Hematopoietic multipotent progenitor cell treated with erythropoietin and hydrocortisone succinate and interleukin-3 and kit ligand, for 4 days (in vitro differentiated cells): Measurements from ENCODE around the gene APOBEC3B.
"Not testable (repeated sequence)": the region's sequence is repeated elsewhere in the genome, so short reads cannot be mapped to it uniquely, and the experiment has no call there.

Source experiments
- DNase-seq: peaks from one replicate; pipeline ENCODE4 v3.0.0-alpha.2; 2015

The APOBEC3B gene

DNA sequence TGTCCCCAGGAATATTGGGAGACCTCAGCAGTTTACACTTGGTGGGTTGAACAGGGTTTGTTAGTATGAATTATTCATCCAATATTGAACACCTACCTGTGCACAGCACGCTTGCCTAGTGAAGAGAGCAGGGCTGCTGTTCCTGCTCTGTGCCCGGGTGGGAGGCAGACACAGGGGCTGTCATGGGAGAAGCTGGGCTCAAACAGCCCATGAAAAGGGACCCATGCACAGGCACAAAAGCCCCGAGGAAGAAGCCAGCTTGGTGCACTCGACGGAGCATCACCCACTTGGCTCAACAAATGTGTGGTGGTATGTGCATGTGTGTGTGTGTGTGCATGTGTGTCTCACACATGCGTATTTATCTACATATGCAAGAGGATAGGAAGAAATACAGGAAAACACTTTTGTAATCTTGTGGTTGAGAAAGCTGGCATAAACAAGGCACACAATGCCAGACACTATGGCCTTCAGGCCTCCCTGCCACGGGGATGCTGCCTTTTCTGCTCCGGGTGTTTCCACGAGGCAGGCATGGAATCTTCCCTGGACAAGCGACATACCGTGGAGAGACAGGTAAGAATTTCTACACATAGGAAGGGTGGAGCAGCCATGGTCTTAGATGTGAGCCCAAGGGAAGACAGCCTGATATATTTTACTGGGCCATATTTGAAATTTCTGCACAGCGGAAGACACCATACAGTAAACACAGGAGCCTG, 29.7 kb upstream of the APOBEC3B start:
- DNase-seq = peak; percentile 49

DNA sequence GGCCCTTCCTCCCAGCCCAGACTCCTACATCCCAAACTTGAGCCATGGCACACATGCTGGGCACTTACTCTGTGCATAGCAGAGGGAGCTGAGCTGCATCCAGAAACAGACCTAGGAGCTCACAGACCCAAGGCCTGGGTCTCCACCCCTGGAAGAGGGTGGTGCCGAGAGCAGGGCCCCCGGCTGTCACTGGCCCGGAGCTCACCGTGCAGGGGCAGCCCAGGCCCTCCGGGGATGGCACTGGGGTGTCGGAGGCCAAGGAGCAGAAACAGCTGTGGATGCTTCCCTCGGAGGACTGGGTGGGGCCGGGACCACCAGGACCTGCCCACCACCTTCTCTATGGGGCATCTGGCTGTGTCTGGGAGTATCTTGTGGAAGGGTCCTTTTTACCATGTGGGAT, 29.1 kb upstream of the APOBEC3B start:
- DNase-seq = no peak

GRCh38 chr22:38953577-38954413, 28.4 kb upstream of the APOBEC3B start:
- peak; percentile 47 for DNase-seq

GRCh38 chr22:38954414-38955043, 27.6 kb upstream of the APOBEC3B start:
- DNase-seq = no peak

GRCh38 chr22:38955250-38955905, 26.8 kb upstream of the APOBEC3B start:
- DNase-seq = no peak

DNA sequence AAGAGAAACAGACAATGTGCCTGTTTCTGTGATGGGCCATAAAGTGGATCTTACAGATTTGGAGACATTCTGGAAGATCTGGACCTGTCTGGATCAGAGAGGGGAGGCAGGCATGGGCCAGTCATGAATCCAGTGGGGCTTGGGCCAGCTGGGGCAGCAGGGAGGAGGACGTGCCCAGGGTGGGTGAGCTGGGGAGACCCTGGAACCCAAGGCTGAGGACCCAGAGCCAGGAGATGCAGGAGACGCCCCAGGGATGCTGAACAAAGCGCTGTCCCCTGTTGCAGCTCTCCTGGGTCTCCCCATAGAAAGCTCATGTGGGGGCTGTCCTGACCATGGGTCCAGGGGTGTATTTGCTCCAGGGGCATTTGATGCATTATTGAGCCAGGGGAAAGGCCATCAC, 26.2 kb upstream of the APOBEC3B start:
- no peak for DNase-seq

- DNase-seq = no peak
Observed at GRCh38 chr22:38956551-38956950, 25.6 kb upstream of the APOBEC3B start.

- peak; percentile 74 for DNase-seq
Observed at GRCh38 chr22:38957046-38957770, 24.9 kb upstream of the APOBEC3B start, which contains the start of gene APOBEC3A. Gene APOBEC3A (plus strand): TSS chr22:38957609. CDS start chr22:38957692, 83 bp downstream.

- DNase-seq = no peak
Observed at GRCh38 chr22:38957808-38958650, 24.1 kb upstream of the APOBEC3B start.

DNA sequence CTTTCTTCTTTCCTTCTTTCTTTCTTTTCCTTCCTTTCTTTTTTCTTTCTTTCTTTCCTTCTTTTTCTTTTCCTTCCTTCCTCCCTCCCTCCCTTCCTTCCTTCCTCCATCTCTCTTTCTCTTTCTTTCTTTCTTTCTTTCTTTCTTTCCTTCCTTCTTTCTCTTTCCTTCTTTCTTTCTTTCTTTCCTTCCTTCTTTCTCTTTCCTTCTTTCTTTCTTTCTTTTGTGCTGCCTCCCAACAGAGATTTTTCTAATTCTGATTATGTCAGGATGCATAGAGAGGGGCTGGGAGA, 23.6 kb upstream of the APOBEC3B start:
- DNase-seq = not testable (repeated sequence)

- no peak for DNase-seq
Observed at GRCh38 chr22:38959590-38959989, 22.6 kb upstream of the APOBEC3B start.

DNA sequence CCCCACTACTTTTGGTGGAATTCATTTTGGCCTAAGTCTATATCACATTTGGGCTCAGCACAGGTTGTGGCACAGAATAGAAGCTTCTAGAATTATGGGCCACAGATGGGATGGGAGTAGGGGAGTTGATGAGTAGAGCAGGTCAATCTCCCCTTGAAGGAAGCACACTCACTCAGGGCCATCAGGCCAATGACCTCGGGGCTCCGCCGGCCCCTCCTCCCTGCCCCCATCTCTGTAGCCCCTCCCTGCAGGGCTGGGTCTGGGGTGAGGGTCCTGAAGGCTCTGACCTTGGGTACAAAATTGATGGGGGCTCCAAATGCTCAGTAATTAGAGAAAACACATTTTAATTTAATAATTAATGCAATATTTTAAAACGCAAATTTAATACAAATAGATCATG, 21.5 kb upstream of the APOBEC3B start:
- not testable (repeated sequence) for DNase-seq

GRCh38 chr22:38963291-38963738, 18.8 kb upstream of the APOBEC3B start:
- DNase-seq = not testable (repeated sequence)

DNA sequence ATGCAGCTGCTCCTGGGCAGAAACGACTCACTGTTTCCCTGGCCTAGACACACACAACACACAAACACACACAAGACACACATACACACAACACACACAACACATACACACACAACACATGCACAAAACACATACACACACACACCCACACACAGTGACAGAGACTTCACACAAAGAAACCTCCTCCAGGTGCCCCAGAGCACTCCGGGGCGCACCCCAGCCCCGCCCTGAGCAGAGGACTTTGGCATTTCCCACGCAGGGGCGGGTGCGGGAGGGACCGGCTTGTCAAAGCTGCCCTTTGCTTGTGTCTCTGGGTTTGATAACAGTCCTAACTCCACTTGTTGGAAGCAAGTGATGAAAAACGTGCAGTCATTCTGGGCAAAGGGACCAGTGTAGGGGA, 18.3 kb upstream of the APOBEC3B start:
- DNase-seq = peak; percentile 66

DNA sequence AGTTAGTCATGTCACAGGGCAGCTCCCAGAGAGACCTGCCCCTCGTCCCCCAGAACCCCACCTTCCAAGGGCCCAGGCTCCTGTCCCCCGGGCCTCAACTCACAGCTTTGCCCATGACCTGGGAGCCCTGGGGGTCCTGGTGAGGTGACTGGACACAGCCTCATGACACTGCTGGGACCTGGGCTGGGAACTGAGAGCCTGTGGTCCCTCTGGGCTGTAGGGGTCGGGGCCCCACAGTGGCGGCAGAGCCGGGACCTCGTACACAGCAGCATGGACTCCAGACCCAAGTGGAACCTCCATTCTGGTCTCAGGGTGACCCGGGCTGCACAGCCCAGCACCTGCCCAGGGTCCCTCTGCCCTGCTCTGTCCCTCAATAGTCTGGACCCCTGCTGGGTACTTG, 17.8 kb upstream of the APOBEC3B start:
- DNase-seq = no peak

GRCh38 chr22:38964989-38965388, 17.2 kb upstream of the APOBEC3B start:
- no peak for DNase-seq

DNA sequence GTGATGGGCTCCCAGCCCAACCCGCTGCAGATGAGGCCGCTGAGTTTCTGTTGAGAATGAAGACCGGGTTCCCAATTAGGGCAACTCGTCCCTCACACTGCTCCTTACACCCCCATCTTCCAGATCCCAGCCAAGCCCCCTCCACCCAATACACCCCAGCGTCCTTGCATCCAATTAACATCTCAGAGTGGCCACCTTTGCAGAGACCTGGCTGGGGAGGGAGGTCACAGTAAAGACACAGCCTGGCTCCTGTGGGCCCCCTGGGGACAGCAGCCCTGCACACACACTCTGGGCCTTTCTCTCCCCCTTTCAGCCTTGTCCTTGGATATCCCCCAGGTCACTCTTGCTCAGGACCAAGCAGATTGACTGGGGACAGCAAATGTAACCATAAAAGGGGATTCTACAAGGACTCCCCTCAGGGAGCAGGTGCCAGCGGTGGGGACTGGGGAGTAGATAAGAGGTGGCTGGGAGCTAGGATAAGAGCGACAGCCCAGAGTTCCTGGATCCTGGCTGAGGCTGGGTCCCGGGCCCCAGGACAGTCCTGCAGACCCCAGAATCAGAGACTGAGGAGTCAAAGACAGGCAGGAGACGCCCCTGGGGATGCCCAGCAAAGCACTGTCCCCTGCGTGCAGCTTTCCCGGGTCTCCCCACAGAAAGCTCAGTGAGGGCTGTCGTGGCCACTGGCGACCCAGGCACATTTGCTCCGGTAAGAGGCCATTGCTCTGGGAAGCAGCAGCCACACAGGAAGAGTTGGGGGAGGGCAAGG, 16.4 kb upstream of the APOBEC3B start:
- DNase-seq = peak; percentile 25

DNA sequence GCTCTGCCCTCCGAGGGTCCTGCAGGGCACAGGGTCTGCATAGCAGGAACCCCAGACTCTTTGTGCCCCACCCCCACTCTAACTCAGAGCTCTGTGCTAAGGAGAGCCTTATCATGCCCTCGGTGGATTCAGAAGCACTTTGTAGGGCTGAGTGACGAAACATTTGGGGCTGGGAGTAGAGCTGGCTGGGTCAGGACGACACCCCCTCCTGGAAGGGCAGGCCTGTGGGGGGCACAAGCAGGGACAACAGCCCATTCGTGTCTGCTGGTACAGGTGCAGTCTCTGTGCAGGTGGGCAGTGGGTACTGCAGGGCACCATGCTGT, 15.8 kb upstream of the APOBEC3B start:
- DNase-seq = peak; percentile 30

DNA sequence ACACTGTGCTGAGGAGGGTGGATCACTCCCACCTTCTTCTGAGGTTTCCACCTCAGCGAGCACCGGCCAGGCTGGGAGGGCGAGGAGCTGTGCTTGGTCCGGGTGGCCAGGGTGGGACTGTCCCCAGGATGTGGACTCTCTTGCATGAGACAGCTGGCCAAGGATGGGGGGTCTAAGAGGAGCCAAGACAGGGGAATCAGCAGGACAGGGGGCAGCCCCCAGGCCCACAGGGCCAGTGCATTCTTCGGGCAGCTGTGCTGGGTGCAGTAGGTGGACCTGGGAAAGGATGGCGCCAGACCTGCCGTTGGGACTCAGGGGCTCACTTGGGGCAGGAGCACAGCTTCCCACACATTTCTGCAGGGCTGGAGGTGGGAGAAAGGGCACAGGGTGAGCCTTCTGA, 15.2 kb upstream of the APOBEC3B start:
- DNase-seq = no peak

GRCh38 chr22:38967451-38968450, 14.4 kb upstream of the APOBEC3B start:
- peak; percentile 67 for DNase-seq
